ENCODE results near the gene CYB5R2.

Gene CYB5R2

GRCh38 chr11:7636350-7636749, 37.0 kb downstream of the CYB5R2 start:
- DNase-seq: no peak

- no peak for DNase-seq
Measured at GRCh38 chr11:7635708-7636107, 37.6 kb downstream of the CYB5R2 start.

GRCh38 chr11:7635137-7635536, 38.2 kb downstream of the CYB5R2 start:
- no peak for DNase-seq

- DNase-seq: no peak
Measured at GRCh38 chr11:7632211-7632610, 41.1 kb downstream of the CYB5R2 start.

GRCh38 chr11:7630002-7630401, 43.3 kb downstream of the CYB5R2 start:
- no peak for DNase-seq

- DNase-seq: no peak
Measured at GRCh38 chr11:7628660-7629059, 44.6 kb downstream of the CYB5R2 start.

- DNase-seq: no peak
Measured at GRCh38 chr11:7622721-7623120, 50.6 kb downstream of the CYB5R2 start.

- DNase-seq: no peak
Measured at GRCh38 chr11:7621554-7621953, 51.7 kb downstream of the CYB5R2 start.

GRCh38 chr11:7621090-7621489, 52.2 kb downstream of the CYB5R2 start:
- no peak for DNase-seq

GRCh38 chr11:7619322-7619721, 54.0 kb downstream of the CYB5R2 start:
- no peak for DNase-seq

- DNase-seq: no peak
Measured at GRCh38 chr11:7617032-7617431, 56.3 kb downstream of the CYB5R2 start.
